AG09319 (cell line): Measurements from ENCODE around the gene CCDC78.
A peak's percentile ranks its signal among the peaks of the same experiment; 100 is the strongest.

Source experiments
- DNase-seq: peaks from one replicate; pipeline ENCODE4 v3.0.0-alpha.2; 2010; ENCODE audit warnings: low read depth; ENCODE audit errors: extremely low read depth
- CTCF ChIP-seq: IDR thresholded peaks from 2 replicates; pipeline ENCODE4 v1.5.1; 2011; ENCODE audit warnings: low read depth, mild to moderate bottlenecking, inconsistent platforms, low read length, moderate library complexity

CCDC78 gene

GRCh38 chr16:720447-720989 is 5.7 kb downstream of the CCDC78 start:
- DNase-seq = no peak
- peak; percentile 21 for TF ChIP-seq CTCF

- peak; percentile 17 for TF ChIP-seq CTCF
- DNase-seq = no peak
These were observed 6.3 kb downstream of the CCDC78 start for GRCh38 chr16:719815-720446.

- TF ChIP-seq CTCF = no peak
- DNase-seq = no peak
These were observed 7.3 kb downstream of the CCDC78 start for GRCh38 chr16:718922-719321.

- DNase-seq = no peak
- TF ChIP-seq CTCF = no peak
These were observed 7.9 kb downstream of the CCDC78 start for GRCh38 chr16:718389-718788.

GRCh38 chr16:717450-718245 is 8.6 kb downstream of the CCDC78 start:
- TF ChIP-seq CTCF = no peak
- DNase-seq = no peak

GRCh38 chr16:716768-717325 is 9.4 kb downstream of the CCDC78 start:
- no peak for TF ChIP-seq CTCF
- DNase-seq = no peak

- TF ChIP-seq CTCF = no peak
- no peak for DNase-seq
These were observed 10.1 kb downstream of the CCDC78 start for GRCh38 chr16:716200-716568.
